Esophagus squamous epithelium (tissue), 4 donors: ENCODE measurements around the gene CNOT9.

ENCODE experiments used
- CTCF ChIP-seq, 6 experiments: fragments of 450-650 bp in 4 of 6; fragments of 200-600 bp in 2 of 6; sonication (generic) in 2 of 6; IDR thresholded peaks; one replicate each; pipeline ENCODE4 v1.5.1; 2016 to 2019; ENCODE audit warnings: antibody characterized with exemption in 6 of 6, mild to moderate bottlenecking in 4 of 6, moderate library complexity in 4 of 6
- POLR2A ChIP-seq, 4 donors: fragments of 450-650 bp; IDR thresholded peaks; one replicate each; pipeline ENCODE4 v1.6.1; 2017; ENCODE audit warnings: antibody characterized with exemption in 4 of 4, mild to moderate bottlenecking in 4 of 4, moderate library complexity in 3 of 4

- TF ChIP-seq POLR2A (IDR thresholded peaks at IDR 0.05): no peak
- no peak for TF ChIP-seq CTCF (IDR thresholded peaks at IDR 0.05)
These were observed 74.1 kb downstream of the CNOT9 start for GRCh38 chr2:218642786-218643185.
